Measurements from ENCODE around the gene RHOU.

GRCh38 chr1:228753786-228754360 lies 18.6 kb downstream of the RHOU start:
- no peak for TF ChIP-seq CTCF (IDR thresholded peaks at IDR 0.05)
- no peak for TF ChIP-seq ZFX (IDR thresholded peaks at IDR 0.05; ENCODE audit: borderline replicate concordance)

Measured in 22Rv1 (cell line).